ENCODE data around the gene ETV3. TPM values are rescaled to one million over a fixed set of nuclear protein-coding genes. Genes with fewer than 3 reads are reported as not detected.

The ETV3 gene
- total and polyA plus RNA-seq, 2 experiments from 2014 or later, result 5.2 to 10.6 TPM

DNA sequence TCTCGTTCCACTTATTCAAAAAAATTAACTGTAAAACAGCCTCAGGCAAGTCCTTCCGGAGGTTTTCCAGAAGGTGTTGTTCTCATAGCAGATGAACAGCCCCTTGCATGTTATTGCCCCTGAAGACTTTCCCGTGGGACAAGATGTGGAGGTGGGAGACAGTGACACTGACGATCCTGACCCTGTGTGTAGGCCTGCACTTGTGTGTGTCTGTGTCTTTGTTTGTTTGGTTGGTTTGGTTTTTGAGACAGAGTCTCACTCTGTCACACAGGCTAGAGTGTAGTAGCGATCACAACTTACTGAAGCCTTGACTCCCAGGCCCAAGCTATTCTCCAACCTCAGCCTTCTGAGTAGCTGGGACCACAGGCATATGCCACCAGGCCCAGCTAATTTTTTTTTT lies 51.2 kb downstream of the ETV3 start:
- no peaks in the 10 kb centered on the region for H3K36me3 ChIP-seq (ENCODE audit: low read depth)
- in situ Hi-C loops (cut with MboI), result no loop called here
- no peaks in the 10 kb centered on the region for H3K79me2 ChIP-seq (ENCODE audit: insufficient read depth)
- H3K9me3 ChIP-seq (ENCODE audit: low read depth), result no peaks in the 10 kb centered on the region
- H4K20me1 ChIP-seq (ENCODE audit: insufficient read depth), result no peaks in the 10 kb centered on the region
- no peaks in the 10 kb centered on the region for H3K9me2 ChIP-seq (ENCODE audit: insufficient read depth)
- 67 to 73% methylated on average over 5 of the region's 5 CpGs for WGBS, 2 experiments (ENCODE audit: low coverage in 1 of 2, low lambda C conversion rate in 2 of 2, missing lambda C conversion rate in 2 of 2)
- H2AFZ ChIP-seq, result no peak overlapping the region
- no peak overlapping the region for H3K9ac ChIP-seq
- 0 out of 2 replicates have a peak, but pooled peaks cover 8% of the 10 kb centered on the region for H3F3A ChIP-seq (ENCODE audit: insufficient read depth)
- TF ChIP-seq EZH2phosphoT487 (IDR thresholded peaks at IDR 0.05; ENCODE audit: insufficient read depth, low read depth), result no peak
- no peak for TF ChIP-seq EZH2 (IDR thresholded peaks at IDR 0.05; ENCODE audit: insufficient read depth, poor library complexity, severe bottlenecking)
- no peak overlapping the region for H3K4me2 ChIP-seq (ENCODE audit: unreplicated experiment)
- H3K4me3 ChIP-seq, result no peak overlapping the region
- DNase-seq, result no peak
- H3K27me3 ChIP-seq (replicated peaks; ENCODE audit: insufficient read depth), result no peaks in the 10 kb centered on the region; the same call in 1 of the 2 replicates
- peaks cover 8% of the 10 kb centered on the region for H3K4me1 ChIP-seq (ENCODE audit: insufficient read depth)
- no peak overlapping the region for H3K27ac ChIP-seq

- Histone ChIP-seq H3K79me2 (ENCODE audit: insufficient read depth) (no peaks in the 10 kb centered on the region), H4K20me1 (ENCODE audit: insufficient read depth) (no peaks in the 10 kb centered on the region), H3K36me3 (ENCODE audit: low read depth) (no peaks in the 10 kb centered on the region), H3K27ac (no peak overlapping the region), H3K27me3 (replicated peaks; ENCODE audit: insufficient read depth) (no peaks in the 10 kb centered on the region; the same call in 1 of the 2 replicates), H3K9ac (no peak overlapping the region), H3K4me1 (ENCODE audit: insufficient read depth) (peaks cover 8% of the 10 kb centered on the region), H3K9me3 (ENCODE audit: low read depth) (no peaks in the 10 kb centered on the region), H3F3A (ENCODE audit: insufficient read depth) (0 out of 2 replicates have a peak, but pooled peaks cover 8% of the 10 kb centered on the region), H3K9me2 (ENCODE audit: insufficient read depth) (no peaks in the 10 kb centered on the region), H3K4me2 (ENCODE audit: unreplicated experiment) (no peak overlapping the region), H3K4me3 (no peak overlapping the region), H2AFZ (no peak overlapping the region)
- in situ Hi-C loops (cut with MboI), result no loop called here
- no peak for DNase-seq
- TF ChIP-seq EZH2phosphoT487 (IDR thresholded peaks at IDR 0.05; ENCODE audit: insufficient read depth, low read depth) (no peak), EZH2 (IDR thresholded peaks at IDR 0.05; ENCODE audit: insufficient read depth, poor library complexity, severe bottlenecking) (no peak)
- WGBS, 2 experiments (ENCODE audit: low coverage in 1 of 2, low lambda C conversion rate in 2 of 2, missing lambda C conversion rate in 2 of 2), result 72 to 78% methylated on average over 6 of the region's 6 CpGs
These were observed 51.9 kb downstream of the ETV3 start for GRCh38 chr1:157086299-157086698.

GRCh38 chr1:157085421-157085820 lies 52.8 kb downstream of the ETV3 start:
- no peaks in the 10 kb centered on the region for H3K36me3 ChIP-seq (ENCODE audit: low read depth)
- TF ChIP-seq EZH2phosphoT487 (IDR thresholded peaks at IDR 0.05; ENCODE audit: insufficient read depth, low read depth) (no peak), EZH2 (IDR thresholded peaks at IDR 0.05; ENCODE audit: insufficient read depth, poor library complexity, severe bottlenecking) (no peak)
- H3F3A ChIP-seq (ENCODE audit: insufficient read depth), result 0 out of 2 replicates have a peak, but pooled peaks cover 2% of the 10 kb centered on the region
- H3K4me2 ChIP-seq (ENCODE audit: unreplicated experiment), result no peak overlapping the region
- no peaks in the 10 kb centered on the region for H3K9me2 ChIP-seq (ENCODE audit: insufficient read depth)
- 69 to 73% methylated on average over 5 of the region's 5 CpGs for WGBS, 2 experiments (ENCODE audit: low coverage in 1 of 2, low lambda C conversion rate in 2 of 2, missing lambda C conversion rate in 2 of 2)
- peaks cover 2% of the 10 kb centered on the region for H3K4me1 ChIP-seq (ENCODE audit: insufficient read depth)
- H4K20me1 ChIP-seq (ENCODE audit: insufficient read depth), result no peaks in the 10 kb centered on the region
- no peak overlapping the region for H3K4me3 ChIP-seq
- H3K9me3 ChIP-seq (ENCODE audit: low read depth), result no peaks in the 10 kb centered on the region
- no peaks in the 10 kb centered on the region for H3K79me2 ChIP-seq (ENCODE audit: insufficient read depth)
- no peak overlapping the region for H3K9ac ChIP-seq
- H2AFZ ChIP-seq, result no peak overlapping the region
- no peaks in the 10 kb centered on the region; the same call in 1 of the 2 replicates for H3K27me3 ChIP-seq (replicated peaks; ENCODE audit: insufficient read depth)
- no peak overlapping the region for H3K27ac ChIP-seq
- peak; percentile 20 for DNase-seq
- in situ Hi-C loops (cut with MboI), result no loop called here

DNA sequence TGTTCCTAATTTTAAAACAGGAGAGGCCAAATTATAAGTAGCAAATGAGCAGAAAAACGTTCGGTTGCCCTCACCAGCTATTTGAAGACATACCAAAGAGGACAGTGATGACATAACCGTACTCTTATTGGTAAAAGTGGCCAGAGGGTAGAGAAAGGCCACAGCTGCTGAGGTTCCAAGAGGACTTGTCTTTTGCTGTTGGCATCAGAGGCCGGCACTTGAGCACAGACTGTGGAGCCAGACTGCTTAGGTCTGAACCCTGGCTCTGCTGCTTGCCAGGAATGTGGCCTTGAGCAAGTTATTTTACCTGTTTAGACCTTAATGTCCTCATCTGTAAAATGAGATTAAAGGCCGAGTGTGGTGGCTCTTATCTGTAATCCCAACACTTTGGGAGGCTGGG lies 53.5 kb downstream of the ETV3 start:
- Histone ChIP-seq H2AFZ (no peak overlapping the region), H3K4me3 (no peak overlapping the region), H3K27ac (no peak overlapping the region), H3K36me3 (ENCODE audit: low read depth) (no peaks in the 10 kb centered on the region), H3K79me2 (ENCODE audit: insufficient read depth) (no peaks in the 10 kb centered on the region), H3F3A (ENCODE audit: insufficient read depth) (no peaks in the 10 kb centered on the region), H3K27me3 (replicated peaks; ENCODE audit: insufficient read depth) (no peaks in the 10 kb centered on the region; the same call in 1 of the 2 replicates), H3K9ac (no peak overlapping the region), H3K9me3 (ENCODE audit: low read depth) (no peaks in the 10 kb centered on the region), H3K9me2 (ENCODE audit: insufficient read depth) (no peaks in the 10 kb centered on the region), H3K4me1 (ENCODE audit: insufficient read depth) (no peaks in the 10 kb centered on the region), H3K4me2 (ENCODE audit: unreplicated experiment) (no peak overlapping the region), H4K20me1 (ENCODE audit: insufficient read depth) (no peaks in the 10 kb centered on the region)
- TF ChIP-seq EZH2 (IDR thresholded peaks at IDR 0.05; ENCODE audit: insufficient read depth, poor library complexity, severe bottlenecking) (no peak), EZH2phosphoT487 (IDR thresholded peaks at IDR 0.05; ENCODE audit: insufficient read depth, low read depth) (no peak)
- WGBS, 2 experiments (ENCODE audit: low coverage in 1 of 2, low lambda C conversion rate in 2 of 2, missing lambda C conversion rate in 2 of 2), result 63 to 66% methylated on average over 5 of the region's 5 CpGs
- in situ Hi-C loops (cut with MboI), result no loop called here
- no peak for DNase-seq

GRCh38 chr1:157081707-157082106 lies 56.5 kb downstream of the ETV3 start:
- in situ Hi-C loops (cut with MboI), result no loop called here

More at GRCh38 chr1:157081707-157082106, 56.5 kb downstream of the ETV3 start:
- Histone ChIP-seq H3K4me1 (ENCODE audit: insufficient read depth) (no peaks in the 10 kb centered on the region), H3F3A (ENCODE audit: insufficient read depth) (no peaks in the 10 kb centered on the region), H3K4me3 (no peak overlapping the region), H3K79me2 (ENCODE audit: insufficient read depth) (no peaks in the 10 kb centered on the region), H3K9ac (no peak overlapping the region), H3K9me2 (ENCODE audit: insufficient read depth) (no peaks in the 10 kb centered on the region), H3K9me3 (ENCODE audit: low read depth) (no peaks in the 10 kb centered on the region), H4K20me1 (ENCODE audit: insufficient read depth) (no peaks in the 10 kb centered on the region), H3K4me2 (ENCODE audit: unreplicated experiment) (no peak overlapping the region), H3K36me3 (ENCODE audit: low read depth) (no peaks in the 10 kb centered on the region), H3K27ac (no peak overlapping the region), H3K27me3 (replicated peaks; ENCODE audit: insufficient read depth) (no peaks in the 10 kb centered on the region; the same call in 1 of the 2 replicates), H2AFZ (no peak overlapping the region)
- TF ChIP-seq EZH2 (IDR thresholded peaks at IDR 0.05; ENCODE audit: insufficient read depth, poor library complexity, severe bottlenecking) (no peak), EZH2phosphoT487 (IDR thresholded peaks at IDR 0.05; ENCODE audit: insufficient read depth, low read depth) (no peak)
- WGBS, 2 experiments (ENCODE audit: low coverage in 1 of 2, low lambda C conversion rate in 2 of 2, missing lambda C conversion rate in 2 of 2), result 46 to 56% methylated on average over 5 of the region's 5 CpGs
- DNase-seq, result no peak

Data from GM23248 (cell line).